GM21528 (cell line): ENCODE data around the gene DLK2.
"Not testable (repeated sequence)": the region's sequence is repeated elsewhere in the genome, so short reads cannot be mapped to it uniquely, and the experiment has no call there.

Source experiments
- ATAC-seq: cut with Tn5 transposase; IDR thresholded peaks from one replicate; pipeline ENCODE4 v1.9.1; 2021; ENCODE audit warnings: mild to moderate bottlenecking, moderate library complexity; ENCODE audit not compliant: unreplicated experiment, low FRiP score

DLK2 gene, protein sequence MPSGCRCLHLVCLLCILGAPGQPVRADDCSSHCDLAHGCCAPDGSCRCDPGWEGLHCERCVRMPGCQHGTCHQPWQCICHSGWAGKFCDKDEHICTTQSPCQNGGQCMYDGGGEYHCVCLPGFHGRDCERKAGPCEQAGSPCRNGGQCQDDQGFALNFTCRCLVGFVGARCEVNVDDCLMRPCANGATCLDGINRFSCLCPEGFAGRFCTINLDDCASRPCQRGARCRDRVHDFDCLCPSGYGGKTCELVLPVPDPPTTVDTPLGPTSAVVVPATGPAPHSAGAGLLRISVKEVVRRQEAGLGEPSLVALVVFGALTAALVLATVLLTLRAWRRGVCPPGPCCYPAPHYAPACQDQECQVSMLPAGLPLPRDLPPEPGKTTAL

DNA sequence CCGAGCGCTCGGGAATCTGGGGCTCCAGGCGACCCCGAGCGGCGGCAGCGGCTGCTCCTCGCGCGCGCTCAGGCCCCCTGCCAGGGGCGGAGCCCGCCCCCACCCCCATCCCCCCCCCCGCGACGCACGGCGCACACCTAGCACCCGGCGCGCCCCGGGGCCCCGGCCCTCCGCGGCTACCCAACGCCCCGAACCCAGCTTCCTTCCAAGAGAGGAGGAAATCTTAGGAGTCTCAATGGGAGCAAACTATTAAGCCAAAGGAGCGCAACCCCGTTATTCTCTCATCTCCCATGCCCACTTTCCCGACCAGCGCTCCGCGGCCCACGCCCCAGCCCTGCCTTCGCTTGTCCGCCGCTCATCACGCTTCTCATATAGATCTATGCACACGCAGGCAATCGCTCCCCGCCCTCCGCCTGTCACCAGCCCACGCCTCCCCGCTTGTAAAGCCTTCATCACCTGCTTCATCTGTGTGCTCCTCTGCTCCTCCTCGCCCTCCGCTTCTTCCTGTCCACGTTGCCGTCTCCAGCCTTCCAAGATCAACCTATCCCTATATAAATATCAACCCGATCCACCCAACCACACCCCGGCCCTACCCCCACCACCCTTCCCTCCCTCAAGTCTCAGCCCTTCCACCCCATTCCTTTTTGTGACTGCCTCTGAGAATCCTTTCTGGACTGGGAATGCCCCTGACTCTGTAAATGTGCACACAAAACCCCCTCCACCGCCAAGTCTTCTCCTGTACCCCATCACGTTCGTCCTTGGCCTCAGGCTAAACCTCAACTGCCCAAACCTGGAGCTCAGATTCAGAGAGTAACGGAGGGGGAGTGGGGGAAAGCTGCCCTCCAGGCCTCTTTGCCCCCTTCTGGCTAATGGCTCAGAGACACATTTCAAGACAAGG is at the start of gene DLK2:
TSS of gene DLK2 (minus strand) at position 18 of the 898 bp plus-strand sequence. CDS start 723 bp downstream, outside the sequence.
- no peak for ATAC-seq

DNA sequence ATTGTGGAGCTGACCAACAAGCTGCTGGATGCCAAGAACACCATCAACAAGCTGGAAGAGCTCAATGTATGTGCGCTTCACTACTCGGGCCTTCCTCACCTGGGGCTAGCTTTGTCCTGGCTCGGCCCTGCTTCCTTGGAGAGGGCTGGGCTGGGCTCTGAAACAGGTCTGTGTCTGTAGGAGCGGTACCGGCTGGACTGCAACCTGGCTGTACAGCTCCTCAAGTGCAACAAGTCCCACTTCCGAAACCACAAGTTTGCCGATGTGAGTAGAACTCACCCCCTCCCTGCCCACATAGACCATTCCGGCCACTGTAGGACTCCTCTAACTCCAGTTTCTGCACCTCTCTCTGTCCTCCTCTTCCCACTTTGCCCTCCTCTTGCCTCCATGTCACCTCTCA is 48.1 kb upstream of the DLK2 start:
- ATAC-seq, result no peak

- no peak for ATAC-seq
These were observed 47.3 kb upstream of the DLK2 start for GRCh38 chr6:43502666-43503065.

DNA sequence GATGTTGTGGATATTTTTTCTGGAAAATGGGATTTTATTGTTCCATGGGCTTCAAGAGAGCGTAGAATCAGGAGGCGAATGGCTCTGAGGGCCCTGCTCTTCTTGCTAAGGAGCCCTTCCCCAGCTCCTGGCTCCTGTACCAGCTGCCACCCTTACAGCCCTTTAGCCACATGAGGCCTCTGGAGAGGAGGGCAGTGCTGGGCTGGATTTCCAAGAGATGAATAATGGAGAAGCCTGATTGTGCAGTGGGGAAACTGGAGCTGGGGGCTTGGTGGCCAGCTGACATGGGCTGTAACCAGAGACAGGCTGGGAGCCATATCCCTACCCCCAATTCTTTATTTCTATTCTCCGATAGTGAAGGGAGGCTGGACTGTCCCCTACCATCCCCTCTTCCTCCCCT is 45.6 kb upstream of the DLK2 start:
- ATAC-seq, result no peak

DNA sequence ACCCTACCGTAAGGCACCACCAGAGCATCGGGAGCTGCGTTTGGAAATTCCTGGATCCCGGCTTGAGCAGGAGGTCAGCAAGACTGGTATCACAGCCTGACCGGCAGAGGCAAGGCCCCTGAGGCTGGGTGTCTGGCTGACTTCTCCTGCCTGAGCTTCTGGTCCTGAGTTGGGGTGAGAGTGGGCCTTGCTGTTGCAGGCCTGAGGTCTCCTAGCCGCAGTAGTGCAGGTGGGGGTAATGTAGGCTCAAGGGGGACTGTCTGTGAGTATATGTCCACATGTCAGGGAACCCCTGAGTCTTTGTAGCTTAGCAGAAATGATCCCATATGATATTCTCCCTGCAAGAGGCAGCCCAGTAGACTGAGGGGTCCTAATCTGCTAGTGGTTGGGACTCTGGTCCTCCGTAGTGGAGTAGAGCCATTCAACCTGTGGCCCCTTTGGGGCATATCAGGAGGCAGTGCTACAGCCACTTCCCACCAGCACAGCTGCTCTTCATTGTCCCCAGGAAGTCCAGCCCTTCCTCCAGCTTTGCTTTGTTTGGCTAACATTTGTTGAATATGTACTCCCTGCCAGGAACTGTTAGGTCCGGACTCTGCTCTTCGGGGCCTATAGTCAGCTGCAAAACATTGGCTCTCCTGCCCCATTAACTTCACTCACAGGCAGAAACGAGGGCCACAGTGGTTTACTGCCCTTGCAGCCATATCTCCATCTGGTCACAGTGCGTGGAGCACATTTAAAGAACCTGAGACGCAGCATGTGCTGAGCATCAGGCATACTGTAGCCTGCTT is 43.9 kb upstream of the DLK2 start:
- no peak for ATAC-seq

- ATAC-seq, result not testable (repeated sequence)
These were observed 42.9 kb upstream of the DLK2 start for GRCh38 chr6:43498291-43498690.

GRCh38 chr6:43497689-43498088 is 42.3 kb upstream of the DLK2 start:
- ATAC-seq, result no peak

- ATAC-seq, result no peak
These were observed 41.7 kb upstream of the DLK2 start for GRCh38 chr6:43497129-43497396.

DNA sequence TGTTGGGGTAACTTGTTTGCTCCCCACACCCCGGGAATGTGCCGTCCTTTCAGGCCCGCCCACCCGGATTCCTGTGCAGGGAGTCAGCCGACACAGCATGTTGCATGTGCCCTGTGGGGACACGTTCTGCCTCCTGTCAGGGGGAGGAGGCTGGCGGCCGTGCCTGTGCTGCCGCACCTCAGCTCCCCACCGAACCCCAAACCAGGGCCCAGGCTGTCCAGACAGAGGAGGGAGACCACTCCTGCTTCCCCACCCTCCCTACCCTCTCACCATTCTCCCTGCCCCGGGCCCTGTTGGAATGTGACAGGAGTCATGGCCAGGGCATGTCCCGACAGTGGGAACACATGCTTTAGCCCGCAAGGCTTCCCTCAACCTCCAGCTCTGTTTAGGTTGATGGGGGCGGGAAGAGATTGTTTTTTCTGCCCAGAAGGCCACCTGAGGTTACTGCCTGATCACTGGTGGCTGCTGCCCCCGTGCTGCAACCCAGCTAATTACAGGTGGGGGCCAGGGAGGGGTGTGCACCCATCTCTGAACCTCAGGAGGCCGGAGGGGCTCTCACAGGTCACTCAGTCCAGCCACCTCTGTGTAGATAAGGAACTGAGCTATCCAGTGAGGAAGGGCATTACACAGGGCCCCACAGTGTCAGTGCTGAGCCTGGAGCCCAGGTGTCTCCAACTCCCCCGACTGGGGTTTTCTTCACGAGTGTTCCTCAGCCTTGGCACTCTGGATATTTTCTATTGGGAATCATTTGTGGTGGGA is 41.2 kb upstream of the DLK2 start:
- no peak for ATAC-seq

- ATAC-seq, result no peak
These were observed 40.1 kb upstream of the DLK2 start for GRCh38 chr6:43495409-43495941.

GRCh38 chr6:43494766-43495165 is 39.4 kb upstream of the DLK2 start:
- ATAC-seq, result no peak

GRCh38 chr6:43494321-43494720 is 39.0 kb upstream of the DLK2 start:
- no peak for ATAC-seq

DNA sequence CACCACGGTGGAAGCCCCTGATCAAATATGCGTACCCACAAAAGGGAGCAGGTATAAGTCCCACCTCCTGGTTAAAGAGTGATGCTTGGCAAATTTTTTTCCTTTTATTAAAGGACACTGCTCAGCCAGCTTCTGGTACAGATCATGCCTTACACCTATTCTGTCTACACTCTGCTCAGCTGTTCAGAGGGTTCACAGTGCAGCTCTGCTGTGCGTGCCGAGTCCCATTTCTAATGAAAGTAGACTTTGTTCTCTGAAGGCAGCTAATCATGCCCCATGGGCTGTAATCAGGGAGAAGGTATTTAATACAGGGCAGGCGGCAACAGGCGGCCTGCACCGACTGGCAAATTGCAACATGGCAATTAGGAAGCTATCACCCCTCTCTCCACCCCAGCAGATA is 38.5 kb upstream of the DLK2 start:
- no peak for ATAC-seq

DNA sequence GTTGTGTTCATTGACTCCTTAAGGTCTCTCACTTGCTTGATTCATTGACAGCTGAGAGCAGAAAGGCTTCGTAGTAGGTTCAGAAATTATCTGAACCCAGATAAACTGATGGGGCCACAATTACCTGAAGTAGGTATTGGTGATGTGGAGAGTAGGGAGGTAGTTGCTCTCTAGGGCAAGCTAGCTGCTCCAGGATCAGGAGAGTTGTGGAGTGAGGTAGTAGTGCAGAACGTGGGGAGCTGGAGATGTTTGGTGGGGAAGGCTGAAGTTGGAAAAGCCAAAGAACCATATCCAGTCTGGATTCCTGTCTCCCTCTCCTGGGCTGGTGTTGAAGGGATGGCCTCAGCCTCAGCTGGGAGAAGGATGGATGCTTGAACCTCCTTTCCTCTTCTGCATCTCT is 37.9 kb upstream of the DLK2 start:
- no peak for ATAC-seq

GRCh38 chr6:43492673-43493072 is 37.3 kb upstream of the DLK2 start:
- ATAC-seq, result no peak

GRCh38 chr6:43491750-43492661 is 36.7 kb upstream of the DLK2 start:
- ATAC-seq, result no peak

DNA sequence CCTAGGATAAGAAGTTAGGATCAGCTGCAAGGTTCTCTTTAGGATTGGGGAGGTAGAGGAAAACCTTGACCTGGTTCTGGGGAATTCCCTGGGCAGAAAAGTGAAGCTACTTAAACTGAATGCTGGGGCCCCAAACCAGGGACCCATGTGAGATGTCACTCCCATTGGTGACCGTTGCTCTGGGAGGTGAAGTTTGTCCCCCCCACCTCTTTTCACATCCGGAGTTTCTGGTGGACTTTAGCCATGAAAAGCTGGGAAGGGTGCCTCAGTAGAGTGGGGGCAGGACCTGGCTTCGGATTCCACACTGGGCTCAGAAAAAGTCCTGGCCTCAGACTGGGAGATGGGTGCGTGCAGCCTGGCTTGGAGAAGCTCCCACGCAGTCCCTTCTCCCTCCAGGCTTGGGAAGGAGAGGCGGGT is 35.2 kb upstream of the DLK2 start:
- no peak for ATAC-seq

- no peak for ATAC-seq
These were observed 34.1 kb upstream of the DLK2 start for GRCh38 chr6:43489277-43490072.
